Testis (tissue), 3 donors: ENCODE measurements around the gene REEP5. TPM values are rescaled to one million over a fixed set of nuclear protein-coding genes. Genes with fewer than 3 reads are reported as not detected.

Source experiments
- DNase-seq: peaks from one replicate; pipeline ENCODE4 v3.0.0-alpha.2; 2019
- H3K27ac ChIP-seq, 2 donors: fragments of 200-600 bp; sonication (generic); one replicate each; pipeline ENCODE4 v1.5.1; 2019
- H3K27me3 ChIP-seq: fragments of 200-600 bp; sonication (generic); one replicate; pipeline ENCODE4 v1.5.1; 2019
- H3K36me3 ChIP-seq: fragments of 200-600 bp; sonication (generic); one replicate; pipeline ENCODE4 v1.5.1; 2017; ENCODE audit warnings: low read depth; ENCODE audit errors: missing control alignments
- H3K4me1 ChIP-seq: fragments of 200-600 bp; sonication (generic); one replicate; pipeline ENCODE4 v1.5.1; 2019
- H3K4me3 ChIP-seq, 2 donors: fragments of 200-600 bp; sonication (generic); one replicate each; pipeline ENCODE4 v1.5.1; 2017 to 2019
- H3K9me3 ChIP-seq: fragments of 200-600 bp; sonication (generic); one replicate; pipeline ENCODE4 v1.5.1; 2017
- POLR2A ChIP-seq: fragments of 450-650 bp; IDR thresholded peaks from one replicate; pipeline ENCODE4 v1.6.1; 2017; ENCODE audit warnings: antibody characterized with exemption, mild to moderate bottlenecking, moderate library complexity
- WGBS, 2 donors: methylation state at CpG; one replicate each; pipeline ENCODE4 v1.1.5; 2018; 5-methylcytosine and 5-hydroxymethylcytosine counted together
- intact Hi-C: fragments of 100-400 bp; cut with DNase I; formaldehyde crosslinking; loops from one replicate; pipeline ENCODE4 v1.15.1; 2023; ENCODE audit warnings: low total_unique reads
- polyA plus RNA-seq: library from polyadenylated mRNA; stranded (reverse); fragments of 350-450 nt; fragmentation: Illumina TruSeq; extraction: RNeasy Lipid Tissue Mini Kit (QIAGEN cat#74804); gene quantifications from one replicate; pipeline ENCODE4 v1.2.3, GENCODE V29; 2014; ENCODE audit warnings: low read depth, low replicate concordance; ENCODE audit not compliant: insufficient read depth
- total RNA-seq, 2 donors: library from RNA; depleted of rRNA; stranded (reverse); fragments of >200 nt; gene quantifications; one replicate each; pipeline ENCODE4 v1.2.3, GENCODE V29; 2016
- TF ChIP-seq, protein P1 (sequence below), 3 experiments: fragments of 450-650 bp in 2 of 3; fragments of 200-600 bp in 1 of 3; sonication (generic) in 1 of 3; IDR thresholded peaks; one replicate each; pipeline ENCODE4 v1.5.1; 2016 to 2019; ENCODE audit warnings: antibody characterized with exemption in 3 of 3, mild to moderate bottlenecking in 2 of 3, moderate library complexity in 1 of 3

The REEP5 gene
- total and polyA plus RNA-seq, 3 donors from 2014 or later, result 33.3 to 75.6 (median 34.2) TPM

DNA sequence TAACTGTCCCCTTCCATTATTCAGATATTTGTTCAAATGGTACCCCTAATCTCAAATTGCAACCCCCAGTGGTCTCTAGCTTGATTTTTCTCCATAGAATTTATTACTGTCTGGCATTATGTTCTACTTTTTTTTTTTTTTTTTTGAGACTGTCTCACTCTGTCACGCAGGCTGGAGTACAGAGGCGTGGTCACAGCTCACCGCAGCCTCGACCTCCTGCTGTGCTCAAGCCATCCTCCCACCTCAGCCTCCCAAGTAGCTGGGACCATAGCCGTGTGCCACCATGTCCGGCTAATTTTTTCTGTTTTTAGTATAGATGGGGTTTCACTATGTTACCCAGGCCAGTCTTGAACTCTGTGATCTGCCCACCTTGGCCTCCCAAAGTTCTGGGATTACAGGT, 2.0 kb upstream of the REEP5 start:
- Histone ChIP-seq H3K36me3 (no peaks in the 10 kb centered on the region), H3K27me3 (no peaks in the 10 kb centered on the region), H3K27ac (no peak overlapping the region), H3K9me3 (no peaks in the 10 kb centered on the region), H3K4me1 (peaks cover 4% of the 10 kb centered on the region), H3K4me3 (no peak overlapping the region)
- intact Hi-C loops, result no loop called here
- TF ChIP-seq POLR2A, result no peak
- TF ChIP-seq, protein P1, sequence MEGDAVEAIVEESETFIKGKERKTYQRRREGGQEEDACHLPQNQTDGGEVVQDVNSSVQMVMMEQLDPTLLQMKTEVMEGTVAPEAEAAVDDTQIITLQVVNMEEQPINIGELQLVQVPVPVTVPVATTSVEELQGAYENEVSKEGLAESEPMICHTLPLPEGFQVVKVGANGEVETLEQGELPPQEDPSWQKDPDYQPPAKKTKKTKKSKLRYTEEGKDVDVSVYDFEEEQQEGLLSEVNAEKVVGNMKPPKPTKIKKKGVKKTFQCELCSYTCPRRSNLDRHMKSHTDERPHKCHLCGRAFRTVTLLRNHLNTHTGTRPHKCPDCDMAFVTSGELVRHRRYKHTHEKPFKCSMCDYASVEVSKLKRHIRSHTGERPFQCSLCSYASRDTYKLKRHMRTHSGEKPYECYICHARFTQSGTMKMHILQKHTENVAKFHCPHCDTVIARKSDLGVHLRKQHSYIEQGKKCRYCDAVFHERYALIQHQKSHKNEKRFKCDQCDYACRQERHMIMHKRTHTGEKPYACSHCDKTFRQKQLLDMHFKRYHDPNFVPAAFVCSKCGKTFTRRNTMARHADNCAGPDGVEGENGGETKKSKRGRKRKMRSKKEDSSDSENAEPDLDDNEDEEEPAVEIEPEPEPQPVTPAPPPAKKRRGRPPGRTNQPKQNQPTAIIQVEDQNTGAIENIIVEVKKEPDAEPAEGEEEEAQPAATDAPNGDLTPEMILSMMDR (IDR thresholded peaks at IDR 0.05), result no peak
- 80 to 92% methylated on average over 6 of the region's 6 CpGs for WGBS, 2 donors
- no peak for DNase-seq

DNA sequence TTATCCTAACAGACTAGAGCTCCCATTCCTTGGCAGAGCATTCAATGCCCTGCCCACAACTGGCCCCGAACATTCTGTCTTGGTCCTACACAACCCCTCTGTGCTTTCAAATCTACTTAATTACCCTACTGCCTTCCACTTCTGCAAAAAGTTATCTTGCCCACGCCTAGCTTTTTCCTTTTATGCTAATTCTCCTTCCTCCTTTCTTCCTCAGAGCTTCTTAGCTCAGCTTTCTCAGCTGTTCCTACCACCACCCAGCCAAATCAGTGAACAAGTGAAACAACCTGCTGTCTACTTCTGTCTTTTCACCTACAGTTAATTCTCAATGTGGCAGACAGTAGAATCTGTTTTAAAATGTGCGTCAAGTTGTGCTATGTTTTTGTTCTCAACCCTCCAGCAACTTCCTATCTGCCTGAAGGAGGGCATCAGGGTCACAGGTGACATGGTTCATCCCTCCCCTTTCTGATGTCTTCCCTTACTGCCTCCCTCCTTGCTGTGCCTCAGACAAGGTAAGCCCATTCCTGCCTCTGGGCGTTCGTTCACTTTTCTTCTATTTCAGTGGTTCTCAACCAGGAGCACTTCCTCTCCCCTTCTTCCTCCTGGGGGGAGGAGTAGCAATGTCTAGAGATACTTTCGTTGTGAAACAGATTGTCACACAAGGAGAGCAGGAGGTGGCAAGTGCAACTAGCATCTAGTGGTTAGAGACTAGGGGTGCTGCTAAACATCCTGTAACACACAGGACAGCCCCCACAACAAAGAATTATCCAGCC, 1.3 kb upstream of the REEP5 start:
- no peaks in the 10 kb centered on the region for H3K27me3 ChIP-seq
- no peaks in the 10 kb centered on the region for H3K9me3 ChIP-seq
- no peaks in the 10 kb centered on the region for H3K36me3 ChIP-seq
- no peak overlapping the region for H3K4me3 ChIP-seq
- H3K4me1 ChIP-seq, result peaks cover 4% of the 10 kb centered on the region
- intact Hi-C loops, result no loop called here
- 30 to 41% methylated on average over 6 of the region's 6 CpGs for WGBS, 2 donors
- H3K27ac ChIP-seq, result peak overlapping the region in 1 of 2 donors; percentile 45
- TF ChIP-seq POLR2A, result no peak
- TF ChIP-seq, protein P1 (IDR thresholded peaks at IDR 0.05), result no peak
- DNase-seq, result no peak

DNA sequence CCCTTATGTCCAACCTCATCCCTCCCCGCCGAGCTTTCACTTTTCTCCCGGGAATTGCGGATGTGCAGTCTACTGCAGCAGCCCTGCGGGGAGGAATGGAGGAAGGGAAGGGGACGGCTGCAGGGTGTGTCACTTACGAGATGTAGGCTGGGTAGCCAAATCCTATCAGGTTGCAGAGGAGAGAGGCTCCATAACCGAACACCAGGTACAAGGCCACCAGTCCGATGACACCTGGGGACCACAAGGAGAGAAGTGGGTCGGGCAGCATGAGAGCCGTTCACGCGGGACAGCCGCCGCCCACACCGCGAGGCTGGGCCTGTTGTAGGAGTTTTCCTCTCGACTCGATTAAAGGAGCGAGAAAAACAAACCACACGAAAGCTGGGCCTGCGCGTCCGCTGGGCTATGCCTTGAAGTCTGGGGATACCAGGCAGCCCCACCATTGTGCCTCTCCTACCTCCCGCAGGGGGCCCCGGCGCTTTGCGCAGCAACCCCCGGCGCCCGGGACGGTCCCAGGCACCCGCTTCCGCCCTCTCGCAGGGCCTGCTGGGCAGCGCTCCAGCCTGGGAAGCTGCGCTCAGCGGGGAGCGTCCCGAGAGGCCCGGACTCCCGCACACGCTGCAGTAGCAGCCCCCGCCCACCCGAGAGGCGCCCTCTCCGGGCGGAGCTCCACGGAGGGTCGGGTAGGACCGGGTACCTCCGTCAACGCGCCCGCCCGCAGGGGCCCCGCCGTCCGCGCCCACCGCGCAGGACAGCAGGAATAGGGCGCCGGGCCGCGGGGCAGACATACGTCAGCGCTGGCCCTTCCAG, 798 bp downstream of the REEP5 start:
- WGBS, 2 donors, result 0% methylated on average over 18 to 51 of the region's 68 CpGs
- peaks cover 4% of the 10 kb centered on the region for H3K4me1 ChIP-seq
- peak overlapping the region; percentile 90 to 91 for H3K4me3 ChIP-seq
- intact Hi-C loops, result no loop called here
- H3K36me3 ChIP-seq, result no peaks in the 10 kb centered on the region
- peak overlapping the region; percentile 89 to 98 for H3K27ac ChIP-seq
- no peak for TF ChIP-seq POLR2A
- TF ChIP-seq, protein P1 (IDR thresholded peaks at IDR 0.05), result no peak
- DNase-seq, result peak; percentile 70
- no peaks in the 10 kb centered on the region for H3K27me3 ChIP-seq
- H3K9me3 ChIP-seq, result no peaks in the 10 kb centered on the region

DNA sequence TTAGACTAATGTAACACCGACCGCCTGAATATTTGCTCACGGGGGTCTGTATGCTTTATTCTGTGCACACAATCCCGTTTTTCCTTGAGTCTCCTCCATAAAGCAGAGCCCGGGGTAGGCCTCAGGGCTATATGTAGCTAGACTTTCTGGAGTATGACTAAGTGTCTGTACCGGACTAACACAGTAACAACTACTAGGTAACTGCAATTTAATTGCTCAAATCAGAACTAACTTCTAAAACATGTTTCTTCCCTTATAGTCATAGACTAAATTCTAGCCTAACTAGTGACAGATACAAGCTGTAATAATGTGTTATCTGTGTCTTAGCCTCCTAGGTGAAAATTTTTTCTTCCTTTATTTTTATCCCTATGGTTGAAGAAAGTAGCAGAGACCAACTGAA, 2.1 kb downstream of the REEP5 start:
- Histone ChIP-seq H3K4me3 (no peak overlapping the region), H3K4me1 (peaks cover 4% of the 10 kb centered on the region), H3K36me3 (no peaks in the 10 kb centered on the region), H3K9me3 (no peaks in the 10 kb centered on the region), H3K27me3 (no peaks in the 10 kb centered on the region), H3K27ac (no peak overlapping the region)
- 90 to 94% methylated on average over 6 of the region's 6 CpGs for WGBS, 2 donors
- intact Hi-C loops, result no loop called here
- DNase-seq, result no peak
- TF ChIP-seq, protein P1 (IDR thresholded peaks at IDR 0.05), result no peak
